ENCODE data around the gene CRADD. TPM values are rescaled to one million over a fixed set of nuclear protein-coding genes. Genes with fewer than 3 reads are reported as not detected.
"Not testable (repeated sequence)": the region's sequence is repeated elsewhere in the genome, so short reads cannot be mapped to it uniquely, and the experiment has no call there.

Gene CRADD
- total RNA-seq, 1 donor: 17.2 TPM

DNA sequence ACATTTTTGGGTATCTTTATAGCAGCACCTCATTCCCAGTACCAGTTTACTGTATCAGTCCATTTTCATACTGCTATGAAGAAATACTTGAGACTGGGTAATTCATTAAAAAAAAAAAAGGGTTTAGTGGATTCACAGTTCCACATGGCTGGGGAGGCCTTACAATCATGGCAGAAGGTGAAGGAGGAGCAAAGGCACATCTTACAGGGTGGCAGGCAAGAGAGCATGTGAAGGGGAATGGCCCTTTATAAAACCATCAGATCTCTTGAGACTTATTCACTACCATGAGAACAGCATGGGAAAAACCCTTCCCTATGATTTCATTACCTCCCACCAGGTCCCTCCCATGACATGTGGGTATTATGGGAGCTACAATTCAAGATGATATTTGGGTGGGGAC lies 77.7 kb downstream of the CRADD start:
- DNase-seq (ENCODE audit: low read depth in 2 of 3, low spot score in 2 of 3): not testable (repeated sequence)

GRCh38 chr12:93756288-93756687 lies 79.1 kb downstream of the CRADD start:
- DNase-seq (ENCODE audit: low read depth in 2 of 3, low spot score in 2 of 3): no peak

- peak in 1 of 3 donors; percentile 45 for DNase-seq (ENCODE audit: low read depth in 2 of 3, low spot score in 2 of 3)
Measured at GRCh38 chr12:93757792-93758694, 80.9 kb downstream of the CRADD start.

DNA sequence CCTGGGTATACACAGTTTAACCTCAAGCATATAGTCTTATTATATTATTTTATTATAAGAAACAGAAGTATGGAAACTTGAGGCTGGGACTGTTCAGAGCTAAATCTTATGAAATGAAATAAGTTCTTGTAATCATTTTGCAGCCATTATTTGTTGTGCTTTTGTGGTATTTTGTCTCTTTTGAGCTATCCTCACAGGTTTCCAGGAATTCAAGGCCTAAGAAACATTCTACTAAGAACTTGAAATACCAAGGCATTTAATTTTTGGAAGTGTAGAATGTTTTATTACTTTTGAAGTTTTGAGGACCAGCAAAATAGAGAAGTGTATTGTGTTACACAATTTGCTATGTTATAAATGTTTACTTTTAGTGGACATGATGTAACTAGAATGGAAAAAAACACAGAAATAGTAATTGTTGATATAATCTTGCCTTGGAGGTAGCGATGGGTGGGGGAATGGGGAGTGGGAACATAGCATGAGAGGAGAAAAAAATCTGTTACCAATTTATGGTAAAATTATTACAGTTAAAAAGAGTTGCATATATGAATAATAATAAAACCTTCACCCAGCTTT lies 81.7 kb downstream of the CRADD start:
- DNase-seq (ENCODE audit: low read depth in 2 of 3, low spot score in 2 of 3): no peak

DNA sequence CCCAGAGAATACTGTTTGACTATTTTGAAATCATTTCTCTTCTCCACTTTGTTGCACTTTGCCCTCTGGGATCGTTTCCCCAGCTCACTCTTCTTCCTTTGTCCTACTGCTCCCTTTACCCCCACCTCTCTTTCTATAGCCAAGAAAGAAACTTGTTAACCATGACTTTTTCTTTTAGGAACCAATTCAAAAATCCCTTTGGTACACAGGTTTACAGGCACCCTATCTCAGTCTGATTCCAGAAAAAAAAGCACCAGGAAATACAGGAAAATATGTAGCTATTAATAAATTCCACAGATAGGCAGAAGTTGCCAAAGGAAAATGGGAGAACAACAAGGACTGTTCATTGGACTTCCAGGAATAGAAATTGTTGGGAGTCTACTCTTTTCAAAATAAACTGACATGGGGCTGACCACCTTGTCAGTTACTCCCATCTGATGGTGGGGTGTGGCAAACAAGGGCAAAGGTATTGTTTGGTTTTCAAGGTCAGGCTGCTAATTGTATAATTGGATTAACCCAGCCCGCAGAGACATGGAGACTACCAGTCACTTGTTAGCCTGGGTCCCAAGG lies 82.4 kb downstream of the CRADD start:
- no peak for DNase-seq (ENCODE audit: low read depth in 2 of 3, low spot score in 2 of 3)

DNA sequence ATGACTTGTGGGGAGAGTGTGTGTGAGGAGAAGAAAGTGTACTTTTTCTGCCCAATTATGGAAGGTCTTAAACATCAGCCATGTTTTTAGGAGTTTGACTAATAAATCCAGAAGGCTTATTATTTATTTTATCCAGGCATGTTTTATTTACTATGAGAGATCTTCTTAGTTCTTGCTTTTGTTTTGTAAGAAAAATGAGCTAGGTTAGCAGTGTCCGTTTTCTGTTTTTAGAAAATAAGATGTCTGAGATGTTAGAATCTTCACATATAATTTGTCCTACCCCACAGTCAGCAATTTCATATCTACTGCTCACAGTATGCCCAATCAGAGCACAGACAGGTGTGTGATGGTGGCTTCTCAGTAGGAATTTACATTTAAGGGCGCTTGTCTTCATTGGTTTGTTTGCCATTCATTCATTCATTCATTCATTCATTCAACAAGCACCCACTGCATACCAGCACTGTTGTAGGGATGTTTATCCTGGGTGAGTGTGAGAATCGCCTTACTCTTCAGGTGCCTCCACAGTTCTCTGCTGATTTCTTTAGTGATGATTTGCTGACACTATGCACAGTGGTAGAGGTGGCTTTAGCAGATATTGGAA lies 83.2 kb downstream of the CRADD start:
- DNase-seq (ENCODE audit: low read depth in 2 of 3, low spot score in 2 of 3): no peak

DNA sequence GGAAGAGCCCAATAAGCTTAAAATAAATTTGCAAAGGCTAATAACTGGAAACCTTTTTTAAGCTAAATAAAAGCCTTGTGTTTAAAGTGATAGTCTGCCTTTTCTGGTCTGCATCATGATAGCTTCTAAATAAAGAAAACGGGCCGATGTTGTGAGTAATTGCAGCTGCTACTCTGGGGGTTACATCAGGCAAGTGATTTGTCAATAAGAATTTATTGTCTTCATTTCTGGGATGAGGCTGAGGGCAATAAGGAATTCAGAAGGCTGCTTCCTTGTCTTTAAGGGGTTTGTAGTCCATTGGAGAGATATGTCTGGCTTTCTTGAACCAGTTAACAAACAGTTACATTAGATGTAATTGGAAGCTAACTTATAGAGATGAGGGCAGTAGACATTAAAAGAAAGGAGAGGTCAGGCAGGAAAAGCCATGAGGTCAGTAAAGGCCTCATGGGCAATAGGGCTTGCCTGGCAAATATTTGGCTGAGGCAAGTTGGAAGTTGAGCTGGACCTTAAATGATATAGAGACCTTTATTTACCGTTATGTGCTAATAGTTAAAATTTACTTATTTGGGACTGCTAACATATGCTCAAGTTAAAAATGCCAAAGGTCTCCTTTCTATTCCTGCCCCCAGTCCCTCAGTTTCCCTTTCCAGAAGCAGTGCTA lies 85.0 kb downstream of the CRADD start:
- DNase-seq (ENCODE audit: low read depth in 2 of 3, low spot score in 2 of 3): no peak

DNA sequence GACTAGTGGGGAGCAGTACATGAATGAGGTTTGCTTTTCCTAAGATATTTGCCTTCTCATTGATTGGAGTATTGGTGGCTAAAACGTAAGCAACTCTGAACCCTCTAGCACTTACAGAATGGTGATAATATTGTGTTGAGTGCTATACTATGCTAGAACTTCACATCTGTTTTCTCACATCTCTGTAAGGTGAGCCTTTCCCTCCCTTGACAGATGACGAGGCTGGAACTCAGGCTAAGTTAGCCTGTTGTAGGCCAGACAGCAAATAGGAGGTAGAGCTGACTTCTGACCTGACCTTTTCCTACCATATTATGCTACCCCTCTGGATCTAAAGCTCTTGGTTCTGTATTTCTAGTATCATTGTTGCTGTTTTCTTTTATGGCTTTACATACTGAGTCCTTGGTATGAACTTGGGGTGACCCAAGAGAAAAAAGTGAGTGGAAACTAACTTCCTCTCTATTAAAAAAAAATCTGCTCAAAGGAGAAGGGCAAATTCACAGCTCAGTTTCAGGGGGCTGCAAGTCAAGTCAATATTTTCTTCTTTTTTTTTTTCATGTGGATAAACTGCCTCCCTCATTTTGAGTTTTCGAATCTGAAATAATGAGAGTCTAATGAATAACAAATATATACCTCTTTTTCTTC lies 85.9 kb downstream of the CRADD start:
- peak in 1 of 3 donors; percentile 39 for DNase-seq (ENCODE audit: low read depth in 2 of 3, low spot score in 2 of 3)

GRCh38 chr12:93763746-93764147 lies 86.6 kb downstream of the CRADD start:
- DNase-seq (ENCODE audit: low read depth in 2 of 3, low spot score in 2 of 3): no peak

- DNase-seq (ENCODE audit: low read depth in 2 of 3, low spot score in 2 of 3): no peak
Measured at GRCh38 chr12:93766371-93766770, 89.2 kb downstream of the CRADD start.

DNA sequence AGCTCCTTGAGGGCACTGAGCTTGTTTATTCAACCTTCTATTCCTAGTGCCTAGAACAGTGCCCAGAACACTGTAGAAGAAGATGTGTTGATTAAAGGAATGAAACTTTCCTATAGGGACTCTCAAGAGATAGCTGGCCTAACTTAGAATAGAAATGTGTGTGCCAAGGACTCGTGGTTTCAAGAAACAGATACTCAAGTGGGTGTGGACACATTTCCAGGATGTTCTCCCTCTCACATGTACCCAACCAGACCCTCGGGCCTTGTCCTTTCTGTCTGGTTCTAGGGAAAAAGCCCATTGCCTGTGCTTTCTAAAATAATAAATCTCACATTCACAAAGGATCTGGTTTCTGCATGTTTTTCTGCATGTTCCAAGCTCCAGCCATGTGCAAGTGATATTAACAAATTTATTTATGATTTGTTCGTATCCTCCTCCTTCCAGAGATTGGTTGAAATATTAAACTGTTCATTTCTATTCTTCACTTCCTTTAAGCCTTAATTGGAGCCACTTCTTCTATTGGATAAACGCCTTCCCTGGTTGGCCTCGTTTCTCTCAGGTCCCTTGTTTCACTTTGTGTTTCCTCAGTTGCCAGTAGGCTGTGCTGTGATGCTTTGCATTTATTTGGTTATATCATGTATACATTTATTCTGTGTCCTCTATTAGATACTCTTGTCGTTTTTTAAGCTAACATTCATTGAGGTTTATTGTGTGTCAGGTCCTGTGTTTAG lies 89.8 kb downstream of the CRADD start:
- peak in 1 of 3 donors; percentile 46 for DNase-seq (ENCODE audit: low read depth in 2 of 3, low spot score in 2 of 3)

DNA sequence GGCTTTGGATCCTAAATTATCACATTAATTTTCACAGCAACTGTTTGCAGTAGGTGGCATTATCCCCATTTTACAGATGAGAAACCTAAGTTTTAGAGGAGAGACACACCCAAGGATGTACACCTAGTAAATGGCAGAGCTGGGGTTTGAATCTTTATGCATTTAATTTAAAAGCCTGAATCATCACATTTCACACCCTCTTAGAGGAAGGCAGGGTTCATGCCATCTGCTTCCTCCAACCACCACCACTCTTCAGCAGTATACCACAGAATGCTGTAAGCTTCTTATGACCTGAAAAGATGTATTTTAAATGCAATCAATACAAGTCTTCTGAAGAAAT lies 90.3 kb downstream of the CRADD start:
- DNase-seq (ENCODE audit: low read depth in 2 of 3, low spot score in 2 of 3): peak in 2 of 3 donors; percentile 71 to 93

- DNase-seq (ENCODE audit: low read depth in 2 of 3, low spot score in 2 of 3): no peak
Measured at GRCh38 chr12:93772003-93772700, 95.0 kb downstream of the CRADD start.

- DNase-seq (ENCODE audit: low read depth in 2 of 3, low spot score in 2 of 3): peak in 2 of 3 donors; percentile 37 to 58
Measured at GRCh38 chr12:93773122-93773871, 96.1 kb downstream of the CRADD start.

DNA sequence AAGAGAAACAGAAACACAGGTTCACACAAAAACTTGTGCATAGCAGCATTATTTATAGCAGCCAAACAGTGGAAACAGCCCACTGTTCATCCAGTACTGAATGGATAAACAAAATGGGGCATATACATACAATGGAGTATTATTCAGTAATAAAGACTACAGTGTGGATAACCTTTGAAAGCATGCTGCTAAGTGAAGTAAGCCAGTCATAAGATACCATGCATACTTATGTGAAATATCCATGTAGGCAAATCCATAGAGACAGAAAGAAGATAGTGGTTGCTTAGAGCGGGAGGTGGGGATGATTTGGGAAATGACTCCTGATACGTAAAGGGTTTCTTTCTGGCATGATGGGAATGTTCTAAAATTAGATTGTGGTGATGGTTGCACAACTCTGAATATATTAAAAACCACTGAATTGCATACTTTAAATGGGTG lies 99.4 kb downstream of the CRADD start:
- no peak for DNase-seq (ENCODE audit: low read depth in 2 of 3, low spot score in 2 of 3)

GRCh38 chr12:93777254-93777653 lies 100.1 kb downstream of the CRADD start:
- no peak for DNase-seq (ENCODE audit: low read depth in 2 of 3, low spot score in 2 of 3)

- DNase-seq (ENCODE audit: low read depth in 2 of 3, low spot score in 2 of 3): no peak
Measured at GRCh38 chr12:93778306-93778705, 101.1 kb downstream of the CRADD start.

- no peak for DNase-seq (ENCODE audit: low read depth in 2 of 3, low spot score in 2 of 3)
Measured at GRCh38 chr12:93778766-93779165, 101.6 kb downstream of the CRADD start.

All from hematopoietic multipotent progenitor cell (in vitro differentiated cells).